SH-SY5Y (cell line): Measurements from ENCODE around the gene ACTG2.

Experiments used
- GATA2 ChIP-seq: IDR thresholded peaks from 2 replicates; pipeline ENCODE4 v1.6.1; 2011; ENCODE audit warnings: mild to moderate bottlenecking, low read depth, low read length
- GATA3 ChIP-seq: IDR thresholded peaks from 2 replicates; pipeline ENCODE4 v1.6.1; 2011; ENCODE audit warnings: low read depth, mild to moderate bottlenecking, low read length, moderate library complexity

Gene ACTG2

DNA sequence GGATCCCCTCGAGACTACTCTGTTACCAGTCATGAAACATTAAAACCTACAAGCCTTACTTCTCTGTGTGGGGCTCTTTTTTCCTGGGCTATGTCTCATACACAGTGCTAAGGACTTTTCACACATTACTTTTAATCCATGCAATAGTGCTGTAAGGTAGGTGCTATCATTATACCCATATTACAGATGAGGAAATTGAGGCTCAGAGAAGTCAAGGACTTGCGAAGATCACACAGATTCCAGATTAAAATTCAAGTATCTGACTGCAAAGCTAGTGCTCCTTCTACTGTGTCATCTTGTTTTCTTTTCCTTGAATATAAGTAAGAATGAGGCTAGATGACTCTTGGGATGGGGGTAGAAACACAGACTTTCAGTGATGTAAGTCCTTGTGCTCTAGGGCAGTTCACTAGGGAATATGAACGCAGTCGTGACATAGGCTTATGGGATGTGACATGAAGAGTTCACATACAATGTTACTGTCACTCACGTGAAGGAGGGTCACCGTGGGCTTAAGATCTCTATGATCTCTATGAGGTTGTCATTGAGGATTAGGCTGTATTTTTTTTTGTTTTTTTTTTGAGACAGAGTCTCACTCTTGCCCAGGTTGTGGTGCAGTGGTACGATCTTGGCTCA lies 26.9 kb downstream of the ACTG2 start:
- TF ChIP-seq GATA2, result no peak
- TF ChIP-seq GATA3, result no peak

GRCh38 chr2:73920577-73921545 lies 28.1 kb downstream of the ACTG2 start:
- TF ChIP-seq GATA2, result no peak
- TF ChIP-seq GATA3, result no peak

DNA sequence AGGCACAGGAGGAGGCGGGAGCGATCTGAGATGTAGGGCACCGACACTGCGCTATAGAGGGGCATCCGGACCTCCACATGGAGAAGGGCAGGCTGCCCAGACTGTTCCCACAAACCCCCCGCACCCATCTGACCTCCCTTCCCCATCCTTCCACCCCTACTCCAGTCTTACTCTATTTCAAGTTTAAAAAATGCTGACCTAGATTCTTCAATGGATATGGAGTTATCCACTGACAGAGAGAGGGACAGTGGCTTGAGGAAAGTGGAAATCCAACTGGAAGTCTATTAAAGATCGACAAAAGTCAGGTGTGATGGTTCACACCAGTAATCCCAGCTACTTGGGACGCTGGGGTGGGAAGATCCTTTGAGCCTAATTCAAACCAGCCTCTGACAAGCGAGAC lies 28.8 kb downstream of the ACTG2 start:
- no peak for TF ChIP-seq GATA3
- TF ChIP-seq GATA2, result no peak

GRCh38 chr2:73922681-73923080 lies 29.9 kb downstream of the ACTG2 start:
- TF ChIP-seq GATA2 (no peak), GATA3 (no peak)

- TF ChIP-seq GATA2, result no peak
- no peak for TF ChIP-seq GATA3
These were observed 32.4 kb downstream of the ACTG2 start for GRCh38 chr2:73925033-73925704.

- no peak for TF ChIP-seq GATA2
- TF ChIP-seq GATA3, result no peak
These were observed 33.2 kb downstream of the ACTG2 start for GRCh38 chr2:73925853-73926492.

- TF ChIP-seq GATA2 (no peak), GATA3 (no peak)
These were observed 33.9 kb downstream of the ACTG2 start, which contains the start of gene DGUOK for GRCh38 chr2:73926493-73927327. DGUOK (plus strand) TSS chr2:73926880; CDS start chr2:73926911, 31 bp downstream.

- TF ChIP-seq GATA2 (no peak), GATA3 (no peak)
These were observed 34.5 kb downstream of the ACTG2 start for GRCh38 chr2:73927344-73927743.

- TF ChIP-seq GATA2 (no peak), GATA3 (no peak)
These were observed 36.1 kb downstream of the ACTG2 start for GRCh38 chr2:73928963-73929347.

DNA sequence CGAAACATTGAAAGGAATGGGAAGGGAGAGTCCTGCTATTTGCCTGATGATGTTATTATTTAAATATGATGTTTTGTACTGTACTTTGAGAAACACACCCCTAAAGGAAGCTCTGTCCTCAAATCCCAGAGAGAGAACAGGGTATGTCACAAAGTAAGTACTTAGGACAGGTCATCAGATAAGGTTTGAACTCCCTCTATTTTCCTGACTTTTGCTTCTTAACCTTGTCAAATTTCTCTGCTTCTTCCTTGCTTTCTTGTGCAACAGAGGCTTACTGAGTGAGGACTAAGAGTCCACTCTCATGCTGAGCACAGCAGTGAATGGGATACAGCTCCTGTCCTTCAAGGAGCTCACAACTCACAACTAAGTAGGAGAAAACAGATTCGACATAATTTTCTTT lies 37.6 kb downstream of the ACTG2 start:
- TF ChIP-seq GATA3 (no peak), GATA2 (no peak)

GRCh38 chr2:73931531-73932500 lies 39.0 kb downstream of the ACTG2 start:
- no peak for TF ChIP-seq GATA2

GRCh38 chr2:73933194-73933593 lies 40.4 kb downstream of the ACTG2 start:
- TF ChIP-seq GATA2 (no peak), GATA3 (no peak)
